ENCODE results near the gene RBM42. TPM values are rescaled to one million over a fixed set of nuclear protein-coding genes. Genes with fewer than 3 reads are reported as not detected.

The RBM42 gene
- total and polyA plus RNA-seq, 9 of the 15 experiments (the other 6 are each of a cell fraction or from before 2014, with no cell fraction given) = 5.7 to 149 (median 32.4) TPM

- TF ChIP-seq CREM (IDR thresholded peaks at IDR 0.05; ENCODE audit: low read depth) (peak; percentile 96), GTF2A2 (tag; IDR thresholded peaks at IDR 0.05) (no peak), ZNF507 (tag; conservative IDR thresholded peaks at IDR 0.05) (no peak), MLLT1 (IDR thresholded peaks at IDR 0.05) (no peak), KLF1 (tag; IDR thresholded peaks at IDR 0.05) (no peak), RBBP5 (IDR thresholded peaks at IDR 0.05; ENCODE audit: borderline replicate concordance, insufficient read depth, low read length, poor library complexity, severe bottlenecking) (no peak), ATF1 (CRISPR knock-in tag; IDR thresholded peaks at IDR 0.05) (peak; percentile 59), ATF1 (tag; IDR thresholded peaks at IDR 0.05) (peak; percentile 95), FOXA1 (IDR thresholded peaks at IDR 0.05; ENCODE audit: borderline replicate concordance) (no peak), U2AF1 (optimal IDR thresholded peaks at IDR 0.05; ENCODE audit: low read depth, low read length) (no peak), ZNF586 (CRISPR knock-in tag; conservative IDR thresholded peaks at IDR 0.05) (no peak), ZNF561 (CRISPR knock-in tag; conservative IDR thresholded peaks at IDR 0.05) (no peak)
- TF ChIP-seq, protein P1, sequence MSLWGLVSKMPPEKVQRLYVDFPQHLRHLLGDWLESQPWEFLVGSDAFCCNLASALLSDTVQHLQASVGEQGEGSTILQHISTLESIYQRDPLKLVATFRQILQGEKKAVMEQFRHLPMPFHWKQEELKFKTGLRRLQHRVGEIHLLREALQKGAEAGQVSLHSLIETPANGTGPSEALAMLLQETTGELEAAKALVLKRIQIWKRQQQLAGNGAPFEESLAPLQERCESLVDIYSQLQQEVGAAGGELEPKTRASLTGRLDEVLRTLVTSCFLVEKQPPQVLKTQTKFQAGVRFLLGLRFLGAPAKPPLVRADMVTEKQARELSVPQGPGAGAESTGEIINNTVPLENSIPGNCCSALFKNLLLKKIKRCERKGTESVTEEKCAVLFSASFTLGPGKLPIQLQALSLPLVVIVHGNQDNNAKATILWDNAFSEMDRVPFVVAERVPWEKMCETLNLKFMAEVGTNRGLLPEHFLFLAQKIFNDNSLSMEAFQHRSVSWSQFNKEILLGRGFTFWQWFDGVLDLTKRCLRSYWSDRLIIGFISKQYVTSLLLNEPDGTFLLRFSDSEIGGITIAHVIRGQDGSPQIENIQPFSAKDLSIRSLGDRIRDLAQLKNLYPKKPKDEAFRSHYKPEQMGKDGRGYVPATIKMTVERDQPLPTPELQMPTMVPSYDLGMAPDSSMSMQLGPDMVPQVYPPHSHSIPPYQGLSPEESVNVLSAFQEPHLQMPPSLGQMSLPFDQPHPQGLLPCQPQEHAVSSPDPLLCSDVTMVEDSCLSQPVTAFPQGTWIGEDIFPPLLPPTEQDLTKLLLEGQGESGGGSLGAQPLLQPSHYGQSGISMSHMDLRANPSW (CRISPR knock-in tag; IDR thresholded peaks at IDR 0.05) = no peak
- TF ChIP-seq, protein P2, sequence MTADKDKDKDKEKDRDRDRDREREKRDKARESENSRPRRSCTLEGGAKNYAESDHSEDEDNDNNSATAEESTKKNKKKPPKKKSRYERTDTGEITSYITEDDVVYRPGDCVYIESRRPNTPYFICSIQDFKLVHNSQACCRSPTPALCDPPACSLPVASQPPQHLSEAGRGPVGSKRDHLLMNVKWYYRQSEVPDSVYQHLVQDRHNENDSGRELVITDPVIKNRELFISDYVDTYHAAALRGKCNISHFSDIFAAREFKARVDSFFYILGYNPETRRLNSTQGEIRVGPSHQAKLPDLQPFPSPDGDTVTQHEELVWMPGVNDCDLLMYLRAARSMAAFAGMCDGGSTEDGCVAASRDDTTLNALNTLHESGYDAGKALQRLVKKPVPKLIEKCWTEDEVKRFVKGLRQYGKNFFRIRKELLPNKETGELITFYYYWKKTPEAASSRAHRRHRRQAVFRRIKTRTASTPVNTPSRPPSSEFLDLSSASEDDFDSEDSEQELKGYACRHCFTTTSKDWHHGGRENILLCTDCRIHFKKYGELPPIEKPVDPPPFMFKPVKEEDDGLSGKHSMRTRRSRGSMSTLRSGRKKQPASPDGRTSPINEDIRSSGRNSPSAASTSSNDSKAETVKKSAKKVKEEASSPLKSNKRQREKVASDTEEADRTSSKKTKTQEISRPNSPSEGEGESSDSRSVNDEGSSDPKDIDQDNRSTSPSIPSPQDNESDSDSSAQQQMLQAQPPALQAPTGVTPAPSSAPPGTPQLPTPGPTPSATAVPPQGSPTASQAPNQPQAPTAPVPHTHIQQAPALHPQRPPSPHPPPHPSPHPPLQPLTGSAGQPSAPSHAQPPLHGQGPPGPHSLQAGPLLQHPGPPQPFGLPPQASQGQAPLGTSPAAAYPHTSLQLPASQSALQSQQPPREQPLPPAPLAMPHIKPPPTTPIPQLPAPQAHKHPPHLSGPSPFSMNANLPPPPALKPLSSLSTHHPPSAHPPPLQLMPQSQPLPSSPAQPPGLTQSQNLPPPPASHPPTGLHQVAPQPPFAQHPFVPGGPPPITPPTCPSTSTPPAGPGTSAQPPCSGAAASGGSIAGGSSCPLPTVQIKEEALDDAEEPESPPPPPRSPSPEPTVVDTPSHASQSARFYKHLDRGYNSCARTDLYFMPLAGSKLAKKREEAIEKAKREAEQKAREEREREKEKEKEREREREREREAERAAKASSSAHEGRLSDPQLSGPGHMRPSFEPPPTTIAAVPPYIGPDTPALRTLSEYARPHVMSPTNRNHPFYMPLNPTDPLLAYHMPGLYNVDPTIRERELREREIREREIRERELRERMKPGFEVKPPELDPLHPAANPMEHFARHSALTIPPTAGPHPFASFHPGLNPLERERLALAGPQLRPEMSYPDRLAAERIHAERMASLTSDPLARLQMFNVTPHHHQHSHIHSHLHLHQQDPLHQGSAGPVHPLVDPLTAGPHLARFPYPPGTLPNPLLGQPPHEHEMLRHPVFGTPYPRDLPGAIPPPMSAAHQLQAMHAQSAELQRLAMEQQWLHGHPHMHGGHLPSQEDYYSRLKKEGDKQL (CRISPR knock-in tag; IDR thresholded peaks at IDR 0.05; ENCODE audit: borderline replicate concordance) = no peak
- TF ChIP-seq, protein P3, sequence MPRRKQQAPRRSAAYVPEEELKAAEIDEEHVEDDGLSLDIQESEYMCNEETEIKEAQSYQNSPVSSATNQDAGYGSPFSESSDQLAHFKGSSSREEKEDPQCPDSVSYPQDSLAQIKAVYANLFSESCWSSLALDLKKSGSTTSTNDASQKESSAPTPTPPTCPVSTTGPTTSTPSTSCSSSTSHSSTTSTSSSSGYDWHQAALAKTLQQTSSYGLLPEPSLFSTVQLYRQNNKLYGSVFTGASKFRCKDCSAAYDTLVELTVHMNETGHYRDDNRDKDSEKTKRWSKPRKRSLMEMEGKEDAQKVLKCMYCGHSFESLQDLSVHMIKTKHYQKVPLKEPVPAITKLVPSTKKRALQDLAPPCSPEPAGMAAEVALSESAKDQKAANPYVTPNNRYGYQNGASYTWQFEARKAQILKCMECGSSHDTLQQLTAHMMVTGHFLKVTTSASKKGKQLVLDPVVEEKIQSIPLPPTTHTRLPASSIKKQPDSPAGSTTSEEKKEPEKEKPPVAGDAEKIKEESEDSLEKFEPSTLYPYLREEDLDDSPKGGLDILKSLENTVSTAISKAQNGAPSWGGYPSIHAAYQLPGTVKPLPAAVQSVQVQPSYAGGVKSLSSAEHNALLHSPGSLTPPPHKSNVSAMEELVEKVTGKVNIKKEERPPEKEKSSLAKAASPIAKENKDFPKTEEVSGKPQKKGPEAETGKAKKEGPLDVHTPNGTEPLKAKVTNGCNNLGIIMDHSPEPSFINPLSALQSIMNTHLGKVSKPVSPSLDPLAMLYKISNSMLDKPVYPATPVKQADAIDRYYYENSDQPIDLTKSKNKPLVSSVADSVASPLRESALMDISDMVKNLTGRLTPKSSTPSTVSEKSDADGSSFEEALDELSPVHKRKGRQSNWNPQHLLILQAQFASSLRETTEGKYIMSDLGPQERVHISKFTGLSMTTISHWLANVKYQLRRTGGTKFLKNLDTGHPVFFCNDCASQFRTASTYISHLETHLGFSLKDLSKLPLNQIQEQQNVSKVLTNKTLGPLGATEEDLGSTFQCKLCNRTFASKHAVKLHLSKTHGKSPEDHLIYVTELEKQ (CRISPR knock-in tag; IDR thresholded peaks at IDR 0.05) = no peak
These were observed 12.8 kb downstream of the RBM42 start, which contains the start of gene ETV2 (continued) for GRCh38 chr19:35641515-35642151.

Measured in K562 (cell line).